ENCODE measurements around the gene MED8.

- TF ChIP-seq EZH2 (IDR thresholded peaks at IDR 0.05; ENCODE audit: low read depth), result no peak
- TF ChIP-seq CTCF (conservative IDR thresholded peaks at IDR 0.05), result no peak
Measured at GRCh38 chr1:43366601-43367025, 23.0 kb downstream of the MED8 start.
